ENCODE measurements around the gene TRIM2.

The TRIM2 gene

GRCh38 chr4:153337686-153338085 lies 133.4 kb downstream of the TRIM2 start:
- DNase-seq (ENCODE audit: low read depth), result no peak

- no peak for DNase-seq (ENCODE audit: low read depth)
These were observed 137.4 kb downstream of the TRIM2 start for GRCh38 chr4:153341575-153342090.

- no peak for DNase-seq (ENCODE audit: low read depth)
These were observed 138.7 kb downstream of the TRIM2 start for GRCh38 chr4:153342751-153343552.

- DNase-seq (ENCODE audit: low read depth), result peak; percentile 89
These were observed 140.1 kb downstream of the TRIM2 start, which contains the start of gene MND1 for GRCh38 chr4:153344131-153345011. TSS of gene MND1 (plus strand) at chr4:153344688. CDS start at chr4:153344738, 50 bp downstream.

- DNase-seq (ENCODE audit: low read depth), result peak; percentile 37
These were observed 141.1 kb downstream of the TRIM2 start for GRCh38 chr4:153345012-153345981.

GRCh38 chr4:153346031-153346430 lies 141.8 kb downstream of the TRIM2 start:
- no peak for DNase-seq (ENCODE audit: low read depth)

- no peak for DNase-seq (ENCODE audit: low read depth)
These were observed 142.3 kb downstream of the TRIM2 start for GRCh38 chr4:153346563-153346962.

- no peak for DNase-seq (ENCODE audit: low read depth)
These were observed 142.9 kb downstream of the TRIM2 start for GRCh38 chr4:153347117-153347516.

GRCh38 chr4:153348006-153348405 lies 143.8 kb downstream of the TRIM2 start:
- DNase-seq (ENCODE audit: low read depth), result no peak

- DNase-seq (ENCODE audit: low read depth), result no peak
These were observed 145.1 kb downstream of the TRIM2 start for GRCh38 chr4:153349206-153349805.

- DNase-seq (ENCODE audit: low read depth), result no peak
These were observed 157.9 kb downstream of the TRIM2 start for GRCh38 chr4:153362184-153362583.

GRCh38 chr4:153364061-153364460 lies 159.8 kb downstream of the TRIM2 start:
- no peak for DNase-seq (ENCODE audit: low read depth)

- no peak for DNase-seq (ENCODE audit: low read depth)
These were observed 160.8 kb downstream of the TRIM2 start for GRCh38 chr4:153365003-153365402.

GRCh38 chr4:153366486-153366885 lies 162.2 kb downstream of the TRIM2 start:
- no peak for DNase-seq (ENCODE audit: low read depth)

GRCh38 chr4:153367092-153367491 lies 162.8 kb downstream of the TRIM2 start:
- DNase-seq (ENCODE audit: low read depth), result no peak

GRCh38 chr4:153369021-153369420 lies 164.8 kb downstream of the TRIM2 start:
- no peak for DNase-seq (ENCODE audit: low read depth)

GRCh38 chr4:153371701-153372234 lies 167.5 kb downstream of the TRIM2 start:
- DNase-seq (ENCODE audit: low read depth), result no peak

GRCh38 chr4:153372967-153373562 lies 168.8 kb downstream of the TRIM2 start:
- no peak for DNase-seq (ENCODE audit: low read depth)

- no peak for DNase-seq (ENCODE audit: low read depth)
These were observed 170.2 kb downstream of the TRIM2 start for GRCh38 chr4:153374442-153374841.

GRCh38 chr4:153375303-153375702 lies 171.1 kb downstream of the TRIM2 start:
- DNase-seq (ENCODE audit: low read depth), result no peak
